ENCODE results near the gene LY86.

LY86 gene

GRCh38 chr6:6588064-6588923 is at the start of gene LY86:
Gene LY86, plus strand, starts transcription at chr6:6588720. Its CDS starts 15 bp downstream, at chr6:6588735.
- no peak for DNase-seq

DNA sequence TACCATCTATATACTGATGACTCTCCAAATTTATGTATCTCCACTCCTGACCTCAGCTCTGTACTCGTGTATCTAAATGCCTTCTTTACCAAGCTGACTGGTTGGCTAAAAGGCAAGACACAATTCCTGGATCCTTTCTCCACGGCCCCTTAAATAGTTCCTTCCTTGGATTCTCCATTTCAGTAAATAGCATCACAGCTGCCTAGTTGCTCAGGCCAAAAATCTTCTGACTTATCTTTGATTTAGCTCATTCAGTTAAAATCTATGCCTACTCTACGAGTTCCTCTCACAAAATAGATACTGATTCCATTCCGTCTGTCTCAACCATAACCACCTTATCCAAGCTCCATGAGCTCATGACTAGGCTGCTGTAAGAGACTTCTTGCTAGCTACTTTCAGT is 49.5 kb upstream of the LY86 start:
- no peak for DNase-seq

- DNase-seq: no peak
Observed at GRCh38 chr6:6542357-6542756, 46.2 kb upstream of the LY86 start.

DNA sequence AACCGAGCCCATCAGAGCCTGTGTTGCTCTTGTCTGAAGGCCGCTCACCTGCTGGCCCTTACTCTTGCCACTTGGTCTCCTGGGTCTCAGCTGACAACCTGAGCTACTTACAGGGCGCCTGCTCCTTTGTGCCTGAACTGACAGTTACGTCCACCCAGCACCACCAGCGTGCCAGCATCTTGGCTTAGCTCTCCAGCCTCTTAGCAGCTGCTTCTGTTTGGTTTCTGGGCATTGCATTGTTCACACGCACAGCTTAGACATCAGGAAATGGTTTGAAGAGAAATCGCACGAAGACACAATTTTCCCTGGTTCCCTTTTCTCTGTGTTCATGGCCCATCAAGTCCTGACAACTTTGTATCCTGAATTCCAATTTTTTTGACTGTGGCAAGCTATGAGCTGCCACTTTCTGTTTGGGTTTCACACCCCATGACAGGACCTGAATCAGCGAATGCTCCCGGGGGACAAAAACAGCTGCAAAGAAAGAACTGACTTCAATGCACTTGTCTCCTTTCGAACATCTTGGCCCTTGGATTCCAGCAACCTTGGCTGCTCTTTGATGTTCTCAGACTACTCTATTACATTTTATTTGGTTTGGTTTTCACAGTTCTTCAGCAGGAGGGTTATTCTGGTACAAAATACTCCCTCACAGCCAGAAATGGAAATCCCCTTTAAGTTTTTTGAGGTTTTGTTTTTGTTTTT is 45.2 kb upstream of the LY86 start:
- peak; percentile 3 for DNase-seq

DNA sequence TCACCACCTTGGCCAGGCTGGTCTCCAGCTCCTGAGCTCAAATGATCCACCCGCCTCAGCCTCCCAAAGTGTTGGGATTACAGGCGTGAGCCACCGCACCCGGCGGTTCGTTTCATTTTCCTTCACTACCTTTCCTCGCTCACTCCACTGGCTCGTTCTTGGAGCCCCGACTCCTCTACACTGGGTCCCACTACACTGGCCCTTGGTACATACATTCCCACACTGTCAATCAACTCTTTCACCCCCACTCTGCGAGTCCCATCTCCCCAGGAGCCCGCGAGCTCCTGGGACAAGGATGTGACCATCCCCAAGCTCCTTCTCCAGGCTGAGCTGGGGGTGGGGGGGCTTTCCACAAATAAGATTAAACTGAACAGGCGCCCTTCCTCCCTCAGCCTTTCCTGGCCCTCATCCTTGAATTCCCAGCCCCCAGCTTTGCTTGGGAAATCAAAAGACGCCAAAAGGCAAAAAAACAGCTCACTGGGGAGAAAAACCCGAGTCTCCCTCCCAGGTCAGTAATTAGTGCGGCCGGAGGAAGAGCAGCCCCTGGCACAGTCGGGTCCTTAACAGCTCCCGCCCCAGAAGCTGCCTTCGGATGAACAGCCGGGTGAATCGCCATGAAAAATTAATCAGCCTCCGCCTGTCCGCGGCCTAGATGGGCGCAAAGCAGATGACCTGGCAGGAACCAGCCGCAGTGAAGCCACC is 42.8 kb upstream of the LY86 start:
- no peak for DNase-seq

DNA sequence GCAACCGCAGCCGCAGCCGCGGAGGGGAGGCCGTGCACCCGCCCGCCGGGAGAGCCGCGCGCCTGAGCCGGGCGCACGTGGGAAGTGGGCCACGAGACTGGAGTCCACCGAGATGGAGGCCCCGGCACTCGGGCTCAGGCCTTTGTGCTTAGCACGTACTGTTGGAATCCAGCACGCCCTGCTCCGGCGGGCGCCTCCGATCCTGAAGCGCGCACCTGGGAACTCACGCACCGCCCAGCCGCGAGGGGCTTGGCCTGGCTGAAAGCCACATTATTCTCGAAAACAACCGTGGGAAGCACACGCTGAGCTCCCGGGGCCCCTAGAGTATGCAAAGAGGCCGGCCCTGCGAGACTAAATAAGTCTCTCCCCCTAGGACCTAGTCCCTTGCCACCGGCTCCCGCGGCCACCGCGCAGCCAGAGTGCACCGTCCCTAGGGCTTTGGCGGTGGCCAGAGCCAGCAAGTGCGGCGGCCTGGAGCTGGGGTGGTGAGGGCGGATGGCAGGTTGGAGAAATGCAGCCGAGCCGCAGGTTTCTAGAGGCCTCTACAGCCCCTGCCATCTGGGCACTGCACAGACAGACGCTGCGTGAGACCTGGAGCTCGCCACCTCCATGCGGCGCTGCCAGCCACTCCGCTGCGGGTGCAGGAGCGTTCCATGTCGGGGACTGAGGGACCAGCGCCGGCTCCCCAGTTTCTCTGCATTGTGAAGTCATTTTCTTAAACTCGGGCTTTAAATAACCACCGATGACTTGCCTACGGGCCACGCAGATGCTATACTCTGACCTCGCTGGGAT is 42.0 kb upstream of the LY86 start:
- DNase-seq: no peak

GRCh38 chr6:6547110-6547879 is 41.2 kb upstream of the LY86 start:
- peak; percentile 15 for DNase-seq

GRCh38 chr6:6556161-6556737 is 32.3 kb upstream of the LY86 start:
- no peak for DNase-seq

- no peak for DNase-seq
Observed at GRCh38 chr6:6556738-6557503, 31.6 kb upstream of the LY86 start.

- no peak for DNase-seq
Observed at GRCh38 chr6:6557504-6557839, 31.0 kb upstream of the LY86 start.

GRCh38 chr6:6557886-6558285 is 30.6 kb upstream of the LY86 start:
- DNase-seq: no peak

- no peak for DNase-seq
Observed at GRCh38 chr6:6559994-6560570, 28.4 kb upstream of the LY86 start.

DNA sequence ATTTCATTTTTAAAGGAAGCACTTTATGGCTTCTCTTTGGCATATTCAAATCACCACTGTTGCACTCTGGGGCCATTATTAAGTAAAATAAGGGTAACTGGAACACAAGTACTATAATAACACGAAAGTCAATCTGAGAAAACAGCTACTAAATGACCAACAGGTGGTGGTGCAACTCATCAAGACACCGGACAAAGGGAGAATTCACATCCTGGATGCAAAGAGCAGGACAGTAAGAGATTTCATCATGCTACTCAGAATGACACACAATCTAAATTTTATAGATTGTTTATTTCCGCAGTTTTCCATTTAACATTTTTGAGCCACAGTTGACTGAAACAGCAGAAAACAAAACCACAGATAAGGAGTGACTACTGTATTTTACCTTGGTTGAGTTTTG is 27.6 kb upstream of the LY86 start:
- no peak for DNase-seq

GRCh38 chr6:6564154-6564553 is 24.4 kb upstream of the LY86 start:
- no peak for DNase-seq

DNA sequence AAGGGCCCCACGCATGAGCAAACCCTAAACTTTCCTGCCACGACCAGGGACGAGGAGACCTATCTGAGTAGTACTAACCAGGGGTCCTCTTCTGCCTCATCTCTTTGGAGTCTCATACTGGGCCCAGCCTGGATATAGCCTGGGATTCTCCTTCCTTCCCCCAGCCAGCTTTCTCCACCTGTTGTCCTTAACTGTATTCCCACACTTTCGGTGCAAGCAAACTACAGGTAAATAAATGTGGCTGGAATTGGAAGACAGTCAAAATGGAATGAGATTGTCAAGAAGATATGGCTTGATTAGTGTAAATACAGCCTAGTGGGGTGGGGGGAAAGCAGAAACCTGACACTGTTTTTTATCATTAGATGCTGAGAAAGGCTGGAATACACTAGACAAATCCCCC is 23.5 kb upstream of the LY86 start:
- DNase-seq: no peak

GRCh38 chr6:6565488-6565887 is 23.0 kb upstream of the LY86 start:
- DNase-seq: no peak

- DNase-seq: no peak
Observed at GRCh38 chr6:6566766-6567165, 21.8 kb upstream of the LY86 start.

GRCh38 chr6:6569096-6569810 is 19.3 kb upstream of the LY86 start:
- DNase-seq: no peak

GRCh38 chr6:6569811-6570164 is 18.7 kb upstream of the LY86 start:
- no peak for DNase-seq

All from DMS79 (cell line).